GM19193 (cell line): ENCODE measurements around the gene SCN2B.

Source experiments
- POLR2A ChIP-seq: IDR thresholded peaks from 4 replicates; pipeline ENCODE4 v1.6.1; 2011; ENCODE audit not compliant: insufficient read depth, insufficient read length; ENCODE audit errors: extremely low read depth

SCN2B gene

DNA sequence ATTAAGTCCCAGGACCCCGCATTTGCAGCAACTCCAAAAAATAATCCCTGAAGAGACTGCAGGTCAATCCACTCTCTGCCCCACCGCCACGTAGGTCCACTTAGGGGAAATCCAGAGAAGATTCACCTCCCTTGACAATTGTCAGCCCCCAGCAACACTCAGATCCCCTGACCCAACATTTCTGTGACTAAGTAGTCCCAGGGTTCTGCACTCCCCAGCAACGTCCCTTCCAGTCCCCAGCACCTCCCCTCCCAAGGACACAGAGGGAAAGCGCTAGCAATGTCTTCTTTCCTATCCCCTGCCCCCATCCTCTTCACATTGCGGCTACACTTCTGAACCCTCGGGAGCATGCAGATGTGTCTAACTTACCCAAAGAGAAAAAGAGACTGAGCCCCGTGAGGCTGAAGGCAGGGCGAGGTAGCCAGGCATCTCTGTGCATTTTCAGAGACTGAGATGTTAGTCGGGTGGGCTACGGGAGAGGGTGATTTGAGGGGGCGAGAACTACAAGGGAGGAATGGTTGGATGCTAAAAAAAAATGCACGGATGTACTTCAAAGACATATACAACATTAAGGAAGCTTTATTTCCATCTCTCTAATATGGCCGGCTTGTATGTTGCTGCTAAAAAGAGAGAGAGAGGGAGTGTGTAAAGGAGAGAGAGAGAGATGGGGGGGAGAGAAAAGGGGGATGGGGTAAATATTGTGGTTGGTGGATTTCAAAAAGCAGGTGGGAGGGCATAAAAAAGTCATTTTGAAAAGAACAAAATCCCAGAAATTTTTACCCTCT, at the start of gene SCN2B:
Gene SCN2B, minus strand, starts transcription at position 647 of the 785 bp plus-strand sequence. Its CDS starts 208 bp downstream, at position 439.
- no peak for TF ChIP-seq POLR2A

GRCh38 chr11:118224511-118225188, 48.2 kb upstream of the SCN2B start, which contains the start of gene JAML:
Gene JAML (minus strand): TSS chr11:118225011. CDS start chr11:118214866, 10,145 bp downstream.
- no peak for TF ChIP-seq POLR2A

GRCh38 chr11:118223992-118224391, 47.6 kb upstream of the SCN2B start:
- TF ChIP-seq POLR2A: no peak

DNA sequence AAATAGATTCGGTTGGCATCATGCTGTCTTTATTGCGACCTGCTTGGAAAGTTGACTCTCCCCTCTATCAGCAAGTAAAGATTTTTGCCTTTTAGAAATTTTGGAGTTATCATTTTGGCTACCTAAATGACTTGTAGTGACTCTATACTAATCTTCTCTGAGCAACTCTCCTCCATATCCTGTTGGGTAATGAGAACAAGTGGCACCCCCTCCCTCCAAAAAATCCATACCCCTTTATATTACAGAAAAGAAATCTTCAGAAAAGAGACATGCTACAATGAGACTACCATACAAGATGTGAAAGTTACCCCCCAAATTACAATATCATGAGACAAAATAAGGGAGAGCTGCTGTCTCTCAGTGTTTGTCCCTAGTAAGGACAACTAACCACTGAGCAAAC, 47.1 kb upstream of the SCN2B start:
- no peak for TF ChIP-seq POLR2A

GRCh38 chr11:118222437-118222836, 46.0 kb upstream of the SCN2B start:
- TF ChIP-seq POLR2A: no peak

DNA sequence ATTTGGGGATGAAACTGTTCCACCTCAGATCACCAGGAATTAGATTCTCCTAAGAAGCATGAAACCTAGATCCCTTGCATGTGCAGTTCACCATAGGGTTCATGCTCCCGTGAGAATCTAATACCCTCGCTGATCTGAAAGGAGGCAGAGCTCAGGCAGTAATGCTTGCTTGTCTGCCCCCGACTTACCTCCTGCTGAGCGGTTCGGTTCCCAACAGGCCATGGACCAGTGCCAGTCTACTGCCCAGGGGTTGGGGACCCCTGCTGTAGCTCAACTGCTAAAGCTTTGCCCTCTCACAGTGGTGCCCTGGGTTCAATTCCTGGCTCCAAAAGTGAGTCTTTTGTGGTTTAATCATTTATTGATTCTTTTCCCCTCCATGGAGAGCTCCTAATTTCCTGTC, 45.0 kb upstream of the SCN2B start:
- no peak for TF ChIP-seq POLR2A

DNA sequence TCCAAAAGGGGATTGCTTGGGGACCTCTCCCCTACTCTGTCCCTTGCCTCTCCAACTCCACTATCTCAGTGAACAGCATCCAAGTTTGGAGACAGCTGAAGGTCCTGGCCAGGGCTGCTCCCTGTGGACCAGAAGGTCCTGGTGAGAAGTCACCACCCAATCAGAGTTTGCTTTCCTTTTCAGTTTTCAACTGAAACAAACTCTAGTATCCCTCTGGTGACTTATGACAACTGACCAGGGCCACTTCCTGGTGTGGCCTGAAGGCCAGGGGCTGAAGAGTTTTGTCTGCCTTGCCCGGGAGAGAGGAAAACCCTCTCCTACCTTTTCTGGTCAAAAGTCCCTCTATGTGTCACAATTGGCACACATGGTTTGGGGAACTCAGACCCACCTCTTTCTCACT, 43.3 kb upstream of the SCN2B start:
- TF ChIP-seq POLR2A: no peak

GRCh38 chr11:118219244-118219643, 42.8 kb upstream of the SCN2B start:
- TF ChIP-seq POLR2A: no peak

DNA sequence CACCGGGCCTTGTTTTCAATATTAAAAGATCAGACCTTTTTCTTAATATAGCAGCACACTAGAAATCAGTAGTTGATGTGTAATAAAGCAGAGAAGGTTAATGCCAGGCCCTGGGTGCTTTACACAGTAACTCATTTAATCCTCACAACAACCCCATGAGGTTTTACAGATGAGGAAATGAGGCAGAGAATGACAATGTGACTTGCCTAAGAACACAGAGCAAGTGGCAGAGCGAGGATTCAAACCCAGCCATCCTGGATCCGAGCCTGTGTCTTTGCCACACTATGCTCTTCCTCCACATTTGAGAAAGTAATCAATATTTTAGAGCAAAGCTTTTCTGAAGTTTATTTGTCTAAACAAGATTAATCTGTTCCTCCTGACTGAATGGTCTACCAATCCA, 41.1 kb upstream of the SCN2B start:
- no peak for TF ChIP-seq POLR2A

GRCh38 chr11:118216621-118217481, 40.4 kb upstream of the SCN2B start:
- TF ChIP-seq POLR2A: no peak

DNA sequence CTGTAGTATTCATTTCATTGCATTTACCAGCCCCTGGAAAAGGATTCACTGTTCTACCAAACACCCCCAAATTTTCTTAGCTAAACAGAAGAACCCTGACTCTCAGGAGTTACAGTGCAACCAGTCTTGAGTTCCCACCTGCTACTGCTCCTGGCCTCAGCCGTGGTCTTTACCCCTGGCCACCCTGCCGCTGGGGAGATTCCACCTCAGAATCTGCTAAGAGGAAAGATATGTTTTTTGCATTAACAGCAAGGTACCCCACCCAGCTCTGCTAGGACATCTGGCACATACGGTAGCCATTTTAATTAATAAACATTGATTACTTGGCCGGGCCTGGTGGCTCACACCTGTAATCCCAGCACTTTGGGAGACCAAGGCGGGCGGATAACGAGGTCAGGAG, 39.3 kb upstream of the SCN2B start:
- no peak for TF ChIP-seq POLR2A

DNA sequence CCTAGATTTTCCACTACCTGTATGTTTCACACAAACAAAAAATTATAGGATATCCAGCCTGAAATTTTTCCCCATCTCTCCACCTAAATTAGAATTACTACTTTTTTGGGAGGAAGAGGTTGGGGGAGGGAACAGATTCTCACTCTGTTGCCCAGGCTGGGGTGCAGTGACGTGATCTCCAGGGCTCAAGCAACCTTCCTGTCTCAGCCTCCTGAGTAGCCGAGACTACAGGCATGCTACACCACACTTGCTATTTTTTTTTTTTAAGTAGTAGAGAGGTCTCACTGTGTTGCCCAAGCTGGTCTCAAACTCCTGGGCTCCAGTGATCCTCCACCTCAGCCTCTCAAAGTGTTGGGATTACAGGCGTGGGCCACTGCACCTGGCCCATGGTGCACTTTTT, 38.8 kb upstream of the SCN2B start:
- TF ChIP-seq POLR2A: no peak

- TF ChIP-seq POLR2A: no peak
These were observed 37.9 kb upstream of the SCN2B start for GRCh38 chr11:118214210-118214914.

DNA sequence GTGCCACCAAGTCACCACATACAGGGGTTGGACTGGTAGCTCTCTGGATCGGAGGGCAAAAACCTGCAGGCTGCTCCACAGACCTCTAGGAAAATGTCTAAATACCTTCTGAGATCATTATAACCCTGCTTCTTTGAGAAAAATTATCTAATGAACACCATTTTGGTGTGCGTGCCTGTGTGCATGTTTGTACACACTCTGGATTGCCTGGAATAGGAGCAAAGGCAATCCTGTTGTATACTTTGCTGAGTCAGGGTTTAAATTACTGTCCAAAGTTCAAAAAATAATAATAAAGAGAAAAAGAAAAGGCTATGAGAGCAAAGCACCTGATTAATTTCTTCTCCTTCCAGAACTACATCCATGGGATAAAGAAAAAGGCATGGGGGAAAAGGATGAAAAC, 37.3 kb upstream of the SCN2B start:
- TF ChIP-seq POLR2A: no peak

DNA sequence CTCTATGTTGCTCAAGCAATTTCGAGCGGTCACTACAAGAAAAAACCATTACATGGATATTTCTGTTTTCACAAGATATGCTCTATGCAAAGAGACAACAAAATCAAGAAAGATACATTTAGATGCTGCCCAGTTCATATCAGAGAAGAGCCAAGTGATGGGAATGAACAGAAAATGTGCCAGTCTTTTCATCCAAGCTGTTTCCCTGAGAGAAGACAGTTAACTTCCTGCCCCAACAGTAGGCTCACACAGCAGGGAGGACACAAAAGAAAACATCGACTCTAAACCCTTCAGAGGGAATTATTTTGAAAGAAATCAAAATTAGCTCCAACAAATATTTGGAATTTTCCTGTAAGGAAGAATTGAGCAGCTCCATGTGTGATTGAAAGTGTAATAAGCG, 36.8 kb upstream of the SCN2B start:
- TF ChIP-seq POLR2A: no peak
